Testis (tissue), 2 donors: ENCODE data around the gene STIP1.

Source experiments
- POLR2A ChIP-seq: fragments of 450-650 bp; IDR thresholded peaks from one replicate; pipeline ENCODE4 v1.6.1; 2017; ENCODE audit warnings: antibody characterized with exemption, mild to moderate bottlenecking, moderate library complexity
- TF ChIP-seq, protein P1 (sequence below), 3 experiments: fragments of 450-650 bp in 2 of 3; fragments of 200-600 bp in 1 of 3; sonication (generic) in 1 of 3; IDR thresholded peaks; one replicate each; pipeline ENCODE4 v1.5.1; 2016 to 2019; ENCODE audit warnings: antibody characterized with exemption in 3 of 3, mild to moderate bottlenecking in 2 of 3, moderate library complexity in 1 of 3

DNA sequence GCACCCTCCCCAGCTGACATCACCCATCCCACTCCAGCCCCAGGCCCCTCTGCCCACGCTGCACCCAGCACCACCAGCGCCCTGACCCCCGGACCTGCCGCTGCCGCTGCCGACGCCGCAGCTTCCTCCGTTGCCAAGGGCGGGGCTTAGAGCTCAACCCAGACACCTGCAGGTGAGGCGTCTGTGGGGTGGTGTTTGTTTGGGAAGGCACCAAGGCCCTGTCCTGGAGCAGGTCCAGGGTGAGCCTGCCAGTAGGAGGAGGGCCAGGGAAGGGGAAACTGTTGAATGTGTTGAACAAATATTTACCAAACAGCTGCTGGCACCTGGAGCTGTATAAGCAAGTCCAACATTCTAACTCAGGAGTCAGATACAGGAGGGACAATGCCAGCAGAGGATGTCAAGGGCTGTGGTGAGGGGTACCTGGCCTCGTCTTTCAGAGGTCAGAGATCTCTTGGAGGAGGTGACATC lies 51.5 kb downstream of the STIP1 start:
- TF ChIP-seq, protein P1, sequence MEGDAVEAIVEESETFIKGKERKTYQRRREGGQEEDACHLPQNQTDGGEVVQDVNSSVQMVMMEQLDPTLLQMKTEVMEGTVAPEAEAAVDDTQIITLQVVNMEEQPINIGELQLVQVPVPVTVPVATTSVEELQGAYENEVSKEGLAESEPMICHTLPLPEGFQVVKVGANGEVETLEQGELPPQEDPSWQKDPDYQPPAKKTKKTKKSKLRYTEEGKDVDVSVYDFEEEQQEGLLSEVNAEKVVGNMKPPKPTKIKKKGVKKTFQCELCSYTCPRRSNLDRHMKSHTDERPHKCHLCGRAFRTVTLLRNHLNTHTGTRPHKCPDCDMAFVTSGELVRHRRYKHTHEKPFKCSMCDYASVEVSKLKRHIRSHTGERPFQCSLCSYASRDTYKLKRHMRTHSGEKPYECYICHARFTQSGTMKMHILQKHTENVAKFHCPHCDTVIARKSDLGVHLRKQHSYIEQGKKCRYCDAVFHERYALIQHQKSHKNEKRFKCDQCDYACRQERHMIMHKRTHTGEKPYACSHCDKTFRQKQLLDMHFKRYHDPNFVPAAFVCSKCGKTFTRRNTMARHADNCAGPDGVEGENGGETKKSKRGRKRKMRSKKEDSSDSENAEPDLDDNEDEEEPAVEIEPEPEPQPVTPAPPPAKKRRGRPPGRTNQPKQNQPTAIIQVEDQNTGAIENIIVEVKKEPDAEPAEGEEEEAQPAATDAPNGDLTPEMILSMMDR (IDR thresholded peaks at IDR 0.05), result no peak
- no peak for TF ChIP-seq POLR2A
